NCI-H1694 treated with DMSO at 0.1 percent for 48 hours (cell line): ENCODE results near the gene ADGRB2.

ENCODE experiments used
- DNase-seq: peaks from one replicate; lab custom pipeline; 2025; lab: John Stamatoyannopoulos, UW

The ADGRB2 gene

DNA sequence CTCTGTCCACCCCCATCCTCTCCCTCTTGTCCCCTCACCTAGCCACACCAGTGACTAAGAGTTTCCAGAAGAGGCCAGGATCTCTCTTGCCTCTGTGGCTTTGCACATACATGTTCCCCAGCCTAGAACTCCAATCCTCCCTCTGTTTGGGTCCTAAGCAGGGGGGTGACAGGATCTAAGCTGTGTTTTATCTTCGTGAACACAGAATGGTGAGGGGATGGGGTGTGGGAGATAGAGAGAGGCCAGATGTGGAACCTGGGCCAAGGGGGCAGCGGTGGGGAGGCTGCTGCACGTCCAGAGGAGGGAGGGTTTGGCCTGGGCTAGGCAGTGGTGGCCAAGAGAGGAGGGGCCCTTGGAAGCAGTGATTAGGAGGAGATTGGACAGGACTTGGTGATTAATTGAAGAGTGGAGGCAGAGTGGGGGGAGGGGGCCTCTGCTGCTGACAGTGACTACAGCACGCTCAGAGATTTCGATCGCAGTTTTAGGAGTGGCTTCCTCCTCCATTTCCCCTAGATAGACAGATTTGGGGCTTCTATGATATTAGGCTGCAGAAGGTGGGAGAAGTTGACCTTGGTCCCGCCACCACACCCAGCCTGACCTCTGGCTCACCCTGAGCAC is 17.1 kb upstream of the ADGRB2 start:
- no peak for DNase-seq

DNA sequence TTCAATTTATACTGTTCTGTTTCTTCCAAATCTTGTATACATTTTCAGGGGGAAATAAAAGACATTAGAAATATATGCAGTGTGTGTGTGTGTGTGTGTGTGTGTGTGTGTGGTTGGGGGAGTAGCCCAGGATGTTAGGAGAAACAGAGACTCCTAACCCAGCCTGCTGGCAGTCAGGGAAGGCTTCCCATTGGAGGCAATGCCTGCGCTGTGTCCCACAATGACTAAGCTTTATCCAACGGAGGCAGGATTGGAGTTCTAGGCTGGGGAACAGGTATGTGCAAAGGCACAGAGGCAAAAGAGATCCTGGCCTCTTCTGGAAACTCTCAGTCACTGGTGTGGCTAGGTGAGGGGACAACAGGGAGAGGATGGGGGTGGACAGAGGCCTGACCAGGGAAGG is 16.5 kb upstream of the ADGRB2 start:
- DNase-seq: no peak

DNA sequence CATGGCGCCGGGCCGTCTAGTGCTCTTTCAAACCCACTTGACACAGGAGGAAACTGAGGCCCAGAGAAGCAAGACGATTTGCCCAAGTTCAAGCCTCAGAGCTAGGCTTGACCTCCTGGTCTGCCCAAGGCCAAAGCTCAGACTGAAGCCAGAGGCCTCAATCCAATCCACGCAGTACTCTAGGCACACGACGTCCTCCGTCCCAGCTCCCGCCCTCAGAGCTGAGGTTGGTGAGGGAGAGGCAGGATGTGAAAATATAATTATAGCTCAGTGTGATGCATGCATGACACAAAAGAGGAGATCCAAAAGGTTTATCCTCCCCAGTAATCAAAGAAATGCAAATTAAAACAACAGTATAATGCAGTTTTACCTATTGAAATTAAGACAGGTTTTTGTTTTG is 15.5 kb upstream of the ADGRB2 start:
- DNase-seq: no peak

DNA sequence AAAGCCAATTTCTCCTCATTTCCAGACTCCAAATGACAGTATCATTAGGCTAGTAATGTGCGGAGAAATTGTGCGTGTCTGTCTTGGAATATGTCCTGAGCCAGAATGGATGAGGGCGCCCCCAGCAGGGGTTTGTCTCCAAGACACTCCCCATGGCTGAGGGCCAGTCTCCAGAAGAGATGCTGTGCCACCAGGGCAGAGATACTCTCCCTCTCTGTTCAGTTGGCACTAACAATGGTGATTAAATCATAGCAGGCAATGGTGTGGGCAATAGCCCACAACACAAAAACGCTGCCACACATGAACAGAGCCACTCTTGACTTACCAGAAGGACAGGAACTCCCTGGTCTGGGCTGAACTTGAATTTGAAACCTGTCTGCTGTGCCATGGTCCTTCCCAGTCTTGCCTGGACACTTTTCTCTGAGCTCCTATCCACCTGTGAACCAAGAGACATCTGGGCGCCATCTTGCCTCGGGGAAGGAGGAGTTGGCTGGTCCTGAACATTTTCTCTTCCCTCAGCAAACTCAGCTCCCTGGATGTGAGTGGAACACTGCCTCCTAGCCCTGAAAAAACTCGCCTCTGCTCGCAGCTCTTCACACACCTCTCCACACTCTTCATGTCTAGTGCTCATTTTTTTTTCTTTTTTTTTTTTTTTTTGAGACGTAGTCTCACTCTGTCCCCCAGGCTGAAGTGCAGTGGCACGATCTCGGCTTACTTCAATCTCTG is 14.8 kb upstream of the ADGRB2 start:
- DNase-seq: no peak

- DNase-seq: no peak
Observed at GRCh38 chr1:31776516-31776915, 12.4 kb upstream of the ADGRB2 start.

DNA sequence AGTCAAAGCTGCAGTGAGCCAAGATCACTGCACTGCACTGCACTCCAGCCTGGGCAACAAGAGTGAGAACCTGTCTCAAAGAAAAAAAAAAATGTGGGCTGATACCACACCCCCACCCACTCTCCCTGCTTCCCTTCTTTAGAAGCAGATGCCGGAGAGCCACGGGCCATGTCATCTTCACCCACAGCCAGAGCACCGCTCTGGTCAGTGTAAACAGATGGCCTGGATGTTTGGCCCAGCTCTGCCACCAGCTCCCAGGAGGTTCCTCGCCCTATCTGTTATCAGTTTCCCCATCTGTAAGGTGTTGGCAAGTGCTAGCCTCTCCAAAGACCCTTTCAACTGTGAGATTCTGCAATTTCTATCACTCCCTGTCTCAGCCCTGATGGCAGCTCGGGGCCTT is 11.9 kb upstream of the ADGRB2 start:
- DNase-seq: no peak

DNA sequence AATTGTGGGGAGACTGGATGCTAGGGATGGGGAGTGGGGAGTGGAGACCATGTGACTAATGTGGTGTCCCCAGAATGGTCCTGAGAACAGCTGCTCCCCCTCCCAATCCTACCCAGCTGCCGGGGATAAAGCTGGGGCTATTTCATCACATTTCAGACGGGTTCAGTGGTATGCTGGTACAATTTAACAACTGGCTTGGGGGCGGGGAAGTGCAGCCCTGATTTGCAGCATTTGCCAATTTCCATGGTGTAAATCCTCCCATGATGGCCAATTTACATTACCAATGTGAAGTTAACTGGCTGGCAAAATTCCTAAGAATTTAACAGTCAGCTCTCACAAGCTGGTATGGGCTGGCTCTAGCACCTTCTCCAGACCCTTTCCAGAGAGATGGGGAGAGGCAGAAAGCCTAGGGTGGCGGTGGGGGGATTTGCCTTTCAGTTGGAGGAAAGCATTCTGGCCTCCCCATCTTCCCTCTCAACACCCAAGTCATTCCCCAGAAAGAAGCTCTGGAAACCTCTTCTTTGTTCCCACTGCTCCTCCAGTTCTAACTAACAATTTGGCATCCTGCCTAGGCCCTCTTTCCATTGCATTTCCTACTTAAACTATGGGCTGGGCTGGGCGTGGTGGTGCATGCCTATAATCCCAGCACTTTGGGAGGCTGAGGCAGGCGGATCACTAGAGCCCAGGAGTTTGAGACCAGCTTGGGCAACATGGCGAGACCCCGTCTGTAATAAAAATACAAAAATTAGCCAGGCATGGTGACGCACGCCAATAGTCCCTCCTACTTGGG is 11.3 kb upstream of the ADGRB2 start:
- DNase-seq: no peak

DNA sequence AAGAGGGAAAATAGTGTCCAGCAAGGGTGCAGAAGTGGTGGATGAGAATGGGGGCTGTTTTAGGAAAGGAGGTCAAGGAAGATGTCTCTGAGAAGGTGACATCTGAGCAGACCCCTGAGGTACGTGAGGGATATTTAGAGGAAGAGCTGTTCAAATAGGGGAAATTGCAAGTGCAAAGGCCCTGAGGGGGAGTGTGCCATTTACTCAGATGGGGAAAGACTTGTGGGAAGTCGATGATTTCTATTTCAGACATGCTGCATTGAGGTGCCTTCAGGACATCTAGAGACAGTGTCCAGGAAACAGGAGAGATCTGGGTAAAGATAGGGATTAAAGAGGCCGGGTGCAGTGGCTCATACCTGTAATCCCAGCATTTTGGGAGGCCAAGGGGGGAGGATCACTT is 10.4 kb upstream of the ADGRB2 start:
- no peak for DNase-seq

DNA sequence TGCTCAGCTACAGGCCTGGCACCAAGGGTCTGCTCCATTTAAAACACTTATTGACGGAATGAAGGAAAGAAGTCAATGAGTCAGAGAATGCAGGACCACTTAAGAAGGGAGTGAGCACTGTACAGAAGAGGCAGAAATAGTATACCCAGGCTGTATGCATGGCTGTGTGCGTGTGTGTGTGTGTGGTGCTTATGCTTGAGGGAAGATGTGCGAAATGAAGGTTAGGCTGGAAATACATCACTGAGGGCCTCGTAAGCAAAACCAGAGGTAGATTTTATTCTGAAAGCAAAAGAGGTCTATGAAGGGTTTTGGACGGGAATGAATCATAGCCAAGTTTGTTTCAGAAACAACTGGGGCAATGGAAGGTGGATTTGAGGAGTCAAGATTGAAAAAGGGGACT is 9.7 kb upstream of the ADGRB2 start:
- DNase-seq: no peak

DNA sequence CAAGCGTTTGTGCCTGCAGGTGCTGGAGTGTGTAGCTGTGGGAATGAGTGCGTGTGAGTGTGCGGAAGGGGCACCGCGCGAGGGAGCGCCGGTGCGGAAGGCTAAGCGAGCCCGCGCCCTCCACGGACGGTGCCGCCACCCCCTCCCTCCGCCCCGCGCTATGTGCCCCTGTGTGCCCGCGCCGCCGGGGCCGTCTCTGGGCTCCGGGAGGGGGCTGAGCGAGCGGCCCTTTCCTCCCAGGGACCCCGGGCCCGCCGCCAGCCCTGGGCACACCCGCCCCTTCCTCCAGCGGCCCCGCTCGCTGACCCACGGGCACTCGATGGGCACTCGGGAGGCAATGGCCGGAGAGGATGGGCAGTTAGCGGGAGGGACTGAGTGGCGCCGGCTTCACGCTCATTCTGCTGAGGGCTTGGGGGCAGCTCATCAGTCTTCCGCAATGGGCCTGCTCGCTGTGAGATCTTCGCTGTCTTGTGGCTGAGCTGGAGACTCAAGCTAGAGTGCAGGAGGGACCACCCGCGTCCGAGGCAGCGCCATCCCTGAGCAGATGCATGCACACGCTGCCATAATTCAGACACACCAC is 8.6 kb upstream of the ADGRB2 start:
- DNase-seq: no peak

GRCh38 chr1:31771891-31772668 is 7.9 kb upstream of the ADGRB2 start:
- no peak for DNase-seq

DNA sequence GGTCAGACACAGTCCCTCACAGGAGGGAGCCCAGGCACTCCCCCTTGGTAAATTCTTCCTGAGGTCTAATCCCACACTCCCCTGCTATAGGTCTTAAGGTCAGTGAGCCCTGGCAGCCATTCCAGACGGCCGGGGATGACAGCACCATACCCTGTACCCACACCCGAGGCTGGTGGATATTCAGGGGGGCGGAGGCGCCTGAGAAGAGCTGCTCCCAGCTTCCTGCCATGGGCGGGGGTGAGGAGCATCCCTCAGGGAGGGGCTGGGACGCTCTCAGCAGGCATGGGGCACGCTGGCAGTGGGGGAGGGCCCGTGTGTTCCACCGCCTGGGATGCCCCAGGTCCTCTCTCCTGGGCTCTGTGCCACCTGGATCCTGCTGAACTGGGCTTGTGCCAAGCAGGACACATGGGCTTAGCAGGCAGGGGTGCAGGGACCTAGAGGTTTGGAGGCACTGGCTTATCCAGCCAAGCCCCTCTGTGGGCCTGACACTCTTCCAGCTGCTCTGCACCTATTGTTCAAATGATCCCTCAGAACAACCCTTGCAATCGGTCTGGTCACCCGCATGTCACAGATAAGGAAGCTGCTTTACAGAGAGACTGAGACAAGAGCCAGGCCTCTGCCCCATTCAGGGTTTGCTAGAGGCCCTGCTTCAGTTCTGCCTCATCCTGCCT is 5.7 kb upstream of the ADGRB2 start:
- DNase-seq: peak; percentile 42

- no peak for DNase-seq
Observed at GRCh38 chr1:31768939-31769704, 5.0 kb upstream of the ADGRB2 start.

DNA sequence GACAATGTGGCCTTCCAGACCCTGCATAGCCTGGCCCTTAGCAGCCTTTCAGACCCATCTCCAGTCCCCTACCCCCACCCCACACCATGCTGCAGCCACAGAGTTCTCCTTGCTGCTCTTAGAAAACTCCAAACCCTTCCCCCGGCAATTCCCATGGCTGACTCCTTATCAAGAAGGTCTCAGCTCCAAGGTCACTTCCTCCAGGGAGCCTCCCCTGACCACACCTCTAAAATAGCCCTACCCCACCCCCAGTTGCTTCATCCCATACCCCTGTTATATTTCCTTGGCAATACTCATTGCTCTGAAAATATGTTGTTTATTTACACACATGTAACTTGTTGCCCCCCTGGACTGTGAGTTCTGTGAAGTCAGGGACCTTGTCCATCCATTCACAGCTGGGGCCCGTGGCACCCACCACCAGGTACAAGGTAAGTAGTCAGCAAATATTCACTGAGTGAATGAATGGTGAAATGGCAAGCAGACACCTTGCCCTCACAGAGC is 4.3 kb upstream of the ADGRB2 start:
- DNase-seq: no peak

DNA sequence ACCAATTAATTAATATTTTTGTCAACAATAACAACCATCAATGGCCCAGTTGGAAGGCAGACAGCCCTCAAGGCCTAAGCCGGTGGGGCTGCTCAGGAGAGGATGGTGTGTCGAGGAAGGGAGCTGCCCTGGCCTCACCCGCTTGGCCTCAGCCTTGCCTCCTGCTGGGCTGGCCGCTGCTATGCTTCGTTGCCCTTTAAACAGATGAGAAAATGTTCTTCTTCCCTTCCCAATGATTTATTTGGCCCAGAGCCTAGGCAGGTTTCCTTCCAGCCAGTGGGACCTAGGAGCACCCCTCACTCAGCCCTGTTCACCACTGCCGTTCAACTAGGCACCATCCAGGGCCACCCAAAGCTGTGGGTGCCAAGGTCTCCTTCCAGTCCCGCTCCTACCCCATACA is 3.1 kb upstream of the ADGRB2 start:
- no peak for DNase-seq

DNA sequence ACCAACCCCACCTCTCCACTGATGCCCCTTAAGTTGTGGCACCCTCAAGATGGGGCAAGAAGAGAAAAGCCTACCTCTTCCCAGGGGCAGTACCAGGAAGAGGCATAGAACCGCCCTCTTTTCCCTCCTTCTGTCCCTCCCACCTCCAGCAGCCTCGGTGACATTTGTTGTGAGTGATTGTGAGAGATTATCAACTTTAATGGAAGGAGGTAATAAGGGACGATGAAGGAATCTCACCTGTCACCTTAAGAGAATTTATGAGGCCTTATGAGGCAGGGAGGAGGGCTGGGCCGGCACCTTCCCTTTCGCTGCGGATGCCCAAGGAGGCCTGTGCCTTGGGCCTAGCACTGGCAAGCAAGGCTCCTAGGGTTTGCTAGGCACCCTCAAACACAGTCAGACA is 1.4 kb upstream of the ADGRB2 start:
- no peak for DNase-seq

DNA sequence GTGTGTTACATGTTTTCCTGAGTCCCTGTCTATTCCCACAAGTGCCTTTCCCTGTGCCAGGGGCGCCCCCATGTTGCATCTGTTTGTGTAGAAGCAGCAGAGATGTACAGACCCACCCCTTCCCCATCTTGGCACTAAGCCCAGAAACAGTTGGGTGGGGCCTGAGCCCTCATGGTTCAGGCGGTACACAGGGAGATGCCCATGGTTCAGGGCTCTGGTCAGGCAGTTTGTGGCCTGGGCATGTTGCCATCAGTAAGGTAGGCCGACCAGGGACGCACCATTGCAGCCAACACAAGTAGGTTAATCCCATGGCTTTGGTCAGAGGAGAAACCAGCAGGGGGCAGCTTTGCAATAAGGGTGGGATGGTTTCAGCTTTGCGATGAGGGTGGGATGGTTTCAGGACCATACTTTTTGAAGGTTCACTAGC is 914 bp upstream of the ADGRB2 start:
- DNase-seq: peak; percentile 69

- DNase-seq: no peak
Observed at GRCh38 chr1:31763671-31764311, 349 bp downstream of the ADGRB2 start.

DNA sequence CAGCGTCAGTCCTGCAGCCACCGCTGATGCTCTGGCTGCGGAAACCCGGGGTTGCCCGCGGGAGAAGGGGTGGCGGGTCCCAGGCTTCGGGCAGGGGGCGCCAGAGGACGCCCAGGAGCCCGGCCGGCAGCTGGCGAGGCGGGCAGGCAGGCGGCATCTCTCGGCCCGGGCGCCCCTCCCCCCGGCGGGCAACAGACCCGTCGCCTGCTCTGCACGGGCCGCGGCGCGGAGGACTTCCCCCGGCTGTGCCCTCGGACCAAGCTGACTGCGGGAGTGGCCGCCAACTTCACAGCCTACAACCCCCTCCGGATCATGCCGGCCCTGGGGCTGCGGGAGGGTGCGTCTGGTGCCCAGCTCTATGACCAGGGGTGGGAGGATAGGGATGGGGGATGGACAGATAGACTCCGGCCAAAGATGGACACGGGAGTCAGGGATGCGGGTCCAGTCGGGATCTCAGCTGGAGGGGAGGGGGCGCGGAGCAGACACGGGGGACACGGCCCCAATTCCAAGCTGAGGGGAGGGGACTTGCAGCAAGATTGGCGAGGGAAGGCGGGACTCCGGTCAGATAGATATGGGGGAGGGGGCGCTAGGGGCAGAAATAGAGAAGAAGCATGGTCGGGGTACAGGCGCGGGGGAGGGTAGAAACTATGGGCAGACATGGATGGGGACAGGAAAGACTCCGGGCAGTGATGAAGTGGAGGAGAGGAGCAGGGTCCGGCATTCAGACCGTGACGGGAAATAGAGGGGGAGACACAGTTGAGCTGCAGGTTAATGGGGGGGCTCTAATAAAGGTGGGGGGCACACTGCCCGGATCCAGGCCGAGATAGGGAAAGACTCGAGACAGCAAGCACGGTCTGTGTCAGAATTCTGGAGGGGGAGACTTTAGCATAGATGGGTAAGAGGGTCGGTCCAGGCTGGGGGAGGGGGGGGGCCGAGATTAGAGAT is 1.1 kb downstream of the ADGRB2 start:
- DNase-seq: peak; percentile 52
